HL-60 (cell line): Measurements from ENCODE around the gene COL16A1.

Experiments
- TF ChIP-seq, protein P1 (sequence below): IDR thresholded peaks from one replicate; pipeline ENCODE4 v1.5.1; 2011; ENCODE audit warnings: low read length, control low read depth, inconsistent platforms; ENCODE audit not compliant: insufficient read depth
- TF ChIP-seq, protein P2 (sequence below): IDR thresholded peaks from 2 replicates; pipeline ENCODE4 v1.6.1; 2012; ENCODE audit warnings: low read depth; ENCODE audit not compliant: insufficient replicate concordance

DNA sequence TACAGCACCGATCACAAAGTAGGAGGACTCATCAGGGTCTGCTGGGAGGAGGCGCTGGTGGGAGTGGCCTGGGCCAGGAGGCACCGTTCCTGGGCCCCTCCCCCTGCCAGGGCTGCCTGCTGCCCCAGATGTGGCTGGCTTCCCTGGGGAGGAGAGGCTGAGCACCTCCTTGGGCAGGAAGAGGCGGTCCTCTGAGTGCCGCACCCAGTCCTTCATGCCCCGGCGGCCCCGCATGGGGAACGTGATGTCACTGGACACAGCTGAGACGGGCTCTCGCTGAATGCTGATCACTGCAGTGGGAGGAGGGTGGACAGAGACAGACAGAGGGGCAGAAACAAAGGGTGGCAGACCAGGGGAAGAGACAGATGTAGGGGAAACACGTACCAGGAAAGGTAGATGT is 35.5 kb upstream of the COL16A1 start:
- TF ChIP-seq, protein P1, sequence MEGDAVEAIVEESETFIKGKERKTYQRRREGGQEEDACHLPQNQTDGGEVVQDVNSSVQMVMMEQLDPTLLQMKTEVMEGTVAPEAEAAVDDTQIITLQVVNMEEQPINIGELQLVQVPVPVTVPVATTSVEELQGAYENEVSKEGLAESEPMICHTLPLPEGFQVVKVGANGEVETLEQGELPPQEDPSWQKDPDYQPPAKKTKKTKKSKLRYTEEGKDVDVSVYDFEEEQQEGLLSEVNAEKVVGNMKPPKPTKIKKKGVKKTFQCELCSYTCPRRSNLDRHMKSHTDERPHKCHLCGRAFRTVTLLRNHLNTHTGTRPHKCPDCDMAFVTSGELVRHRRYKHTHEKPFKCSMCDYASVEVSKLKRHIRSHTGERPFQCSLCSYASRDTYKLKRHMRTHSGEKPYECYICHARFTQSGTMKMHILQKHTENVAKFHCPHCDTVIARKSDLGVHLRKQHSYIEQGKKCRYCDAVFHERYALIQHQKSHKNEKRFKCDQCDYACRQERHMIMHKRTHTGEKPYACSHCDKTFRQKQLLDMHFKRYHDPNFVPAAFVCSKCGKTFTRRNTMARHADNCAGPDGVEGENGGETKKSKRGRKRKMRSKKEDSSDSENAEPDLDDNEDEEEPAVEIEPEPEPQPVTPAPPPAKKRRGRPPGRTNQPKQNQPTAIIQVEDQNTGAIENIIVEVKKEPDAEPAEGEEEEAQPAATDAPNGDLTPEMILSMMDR, result no peak
- TF ChIP-seq, protein P2, sequence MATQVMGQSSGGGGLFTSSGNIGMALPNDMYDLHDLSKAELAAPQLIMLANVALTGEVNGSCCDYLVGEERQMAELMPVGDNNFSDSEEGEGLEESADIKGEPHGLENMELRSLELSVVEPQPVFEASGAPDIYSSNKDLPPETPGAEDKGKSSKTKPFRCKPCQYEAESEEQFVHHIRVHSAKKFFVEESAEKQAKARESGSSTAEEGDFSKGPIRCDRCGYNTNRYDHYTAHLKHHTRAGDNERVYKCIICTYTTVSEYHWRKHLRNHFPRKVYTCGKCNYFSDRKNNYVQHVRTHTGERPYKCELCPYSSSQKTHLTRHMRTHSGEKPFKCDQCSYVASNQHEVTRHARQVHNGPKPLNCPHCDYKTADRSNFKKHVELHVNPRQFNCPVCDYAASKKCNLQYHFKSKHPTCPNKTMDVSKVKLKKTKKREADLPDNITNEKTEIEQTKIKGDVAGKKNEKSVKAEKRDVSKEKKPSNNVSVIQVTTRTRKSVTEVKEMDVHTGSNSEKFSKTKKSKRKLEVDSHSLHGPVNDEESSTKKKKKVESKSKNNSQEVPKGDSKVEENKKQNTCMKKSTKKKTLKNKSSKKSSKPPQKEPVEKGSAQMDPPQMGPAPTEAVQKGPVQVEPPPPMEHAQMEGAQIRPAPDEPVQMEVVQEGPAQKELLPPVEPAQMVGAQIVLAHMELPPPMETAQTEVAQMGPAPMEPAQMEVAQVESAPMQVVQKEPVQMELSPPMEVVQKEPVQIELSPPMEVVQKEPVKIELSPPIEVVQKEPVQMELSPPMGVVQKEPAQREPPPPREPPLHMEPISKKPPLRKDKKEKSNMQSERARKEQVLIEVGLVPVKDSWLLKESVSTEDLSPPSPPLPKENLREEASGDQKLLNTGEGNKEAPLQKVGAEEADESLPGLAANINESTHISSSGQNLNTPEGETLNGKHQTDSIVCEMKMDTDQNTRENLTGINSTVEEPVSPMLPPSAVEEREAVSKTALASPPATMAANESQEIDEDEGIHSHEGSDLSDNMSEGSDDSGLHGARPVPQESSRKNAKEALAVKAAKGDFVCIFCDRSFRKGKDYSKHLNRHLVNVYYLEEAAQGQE, result no peak
